Lower lobe of right lung (tissue), 2 donors: ENCODE results near the gene MGRN1. TPM values are rescaled to one million over a fixed set of nuclear protein-coding genes. Genes with fewer than 3 reads are reported as not detected.

ENCODE experiments used
- ATAC-seq, 2 donors: fragments of 200-7000 bp; cut with Tn5 transposase; one replicate each; pipeline ENCODE4 v1.9.1; 2020 to 2022; ENCODE audit warnings: mild to moderate bottlenecking in 2 of 2, moderate library complexity in 2 of 2
- DNase-seq: peaks from one replicate; pipeline ENCODE4 v3.0.0-alpha.2; 2020
- H3K27ac ChIP-seq: fragments of 200-600 bp; one replicate; pipeline ENCODE4 v1.8.0; 2022
- H3K27me3 ChIP-seq: fragments of 200-600 bp; one replicate; pipeline ENCODE4 v1.8.0; 2022; ENCODE audit warnings: low read depth
- H3K36me3 ChIP-seq: fragments of 200-600 bp; one replicate; pipeline ENCODE4 v1.8.0; 2022; ENCODE audit warnings: mild to moderate bottlenecking
- H3K4me1 ChIP-seq: fragments of 200-600 bp; one replicate; pipeline ENCODE4 v1.8.0; 2022
- H3K4me3 ChIP-seq: fragments of 200-600 bp; one replicate; pipeline ENCODE4 v1.8.0; 2022; ENCODE audit warnings: mild to moderate bottlenecking
- H3K9me3 ChIP-seq: fragments of 200-600 bp; one replicate; pipeline ENCODE4 v1.8.0; 2022
- intact Hi-C: fragments of 100-400 bp; cut with DNase I; formaldehyde crosslinking; loops from one replicate; pipeline ENCODE4 v1.11.0; 2022
- total RNA-seq: library from RNA; stranded (reverse); fragmentation: NEBNext Ultra II Directional; extraction: Animal tissue kit (Norgen Biotek cat#: 25700); gene quantifications from one replicate; pipeline ENCODE4 v1.2.1, GENCODE V29; 2021
- TF ChIP-seq, protein P1 (sequence below): fragments of 200-600 bp; IDR thresholded peaks from one replicate; pipeline ENCODE4 v1.8.0; 2022; ENCODE audit warnings: antibody characterized with exemption, mild to moderate bottlenecking
- donor health status: DM: no; HTN: yes; CAD: no; lungs with severe emphysema.

The MGRN1 gene
- total RNA-seq, 1 donor from 2014 or later, result 75.7 TPM

DNA sequence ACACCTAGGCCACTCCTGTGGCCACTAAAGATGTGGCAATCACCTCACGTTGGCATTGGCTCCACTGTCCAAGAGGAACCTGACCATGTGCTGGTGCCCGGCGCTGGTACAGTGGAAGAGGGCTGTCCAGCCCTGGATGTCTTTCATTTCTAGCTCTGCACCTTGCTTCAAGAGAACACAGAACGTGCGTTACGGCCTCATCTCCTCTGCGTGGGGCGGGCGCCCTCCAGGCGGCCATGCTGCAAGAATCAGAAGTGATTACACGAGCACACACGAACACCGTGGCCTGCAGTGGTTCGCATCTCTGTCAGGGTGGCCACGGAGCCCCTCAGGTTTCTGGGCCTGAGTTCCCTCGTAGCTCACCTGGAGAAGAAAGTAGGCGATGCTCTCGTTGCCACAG, 102.0 kb downstream of the MGRN1 start:
- Histone ChIP-seq H3K27ac (no peak overlapping the region), H3K4me1 (no peaks in the 10 kb centered on the region), H3K36me3 (peaks cover 80% of the 10 kb centered on the region), H3K9me3 (no peaks in the 10 kb centered on the region), H3K4me3 (no peak overlapping the region), H3K27me3 (no peaks in the 10 kb centered on the region)
- no peak for DNase-seq
- ATAC-seq, result no peak
- intact Hi-C loops, result no loop called here
- TF ChIP-seq, protein P1, sequence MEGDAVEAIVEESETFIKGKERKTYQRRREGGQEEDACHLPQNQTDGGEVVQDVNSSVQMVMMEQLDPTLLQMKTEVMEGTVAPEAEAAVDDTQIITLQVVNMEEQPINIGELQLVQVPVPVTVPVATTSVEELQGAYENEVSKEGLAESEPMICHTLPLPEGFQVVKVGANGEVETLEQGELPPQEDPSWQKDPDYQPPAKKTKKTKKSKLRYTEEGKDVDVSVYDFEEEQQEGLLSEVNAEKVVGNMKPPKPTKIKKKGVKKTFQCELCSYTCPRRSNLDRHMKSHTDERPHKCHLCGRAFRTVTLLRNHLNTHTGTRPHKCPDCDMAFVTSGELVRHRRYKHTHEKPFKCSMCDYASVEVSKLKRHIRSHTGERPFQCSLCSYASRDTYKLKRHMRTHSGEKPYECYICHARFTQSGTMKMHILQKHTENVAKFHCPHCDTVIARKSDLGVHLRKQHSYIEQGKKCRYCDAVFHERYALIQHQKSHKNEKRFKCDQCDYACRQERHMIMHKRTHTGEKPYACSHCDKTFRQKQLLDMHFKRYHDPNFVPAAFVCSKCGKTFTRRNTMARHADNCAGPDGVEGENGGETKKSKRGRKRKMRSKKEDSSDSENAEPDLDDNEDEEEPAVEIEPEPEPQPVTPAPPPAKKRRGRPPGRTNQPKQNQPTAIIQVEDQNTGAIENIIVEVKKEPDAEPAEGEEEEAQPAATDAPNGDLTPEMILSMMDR, result no peak

DNA sequence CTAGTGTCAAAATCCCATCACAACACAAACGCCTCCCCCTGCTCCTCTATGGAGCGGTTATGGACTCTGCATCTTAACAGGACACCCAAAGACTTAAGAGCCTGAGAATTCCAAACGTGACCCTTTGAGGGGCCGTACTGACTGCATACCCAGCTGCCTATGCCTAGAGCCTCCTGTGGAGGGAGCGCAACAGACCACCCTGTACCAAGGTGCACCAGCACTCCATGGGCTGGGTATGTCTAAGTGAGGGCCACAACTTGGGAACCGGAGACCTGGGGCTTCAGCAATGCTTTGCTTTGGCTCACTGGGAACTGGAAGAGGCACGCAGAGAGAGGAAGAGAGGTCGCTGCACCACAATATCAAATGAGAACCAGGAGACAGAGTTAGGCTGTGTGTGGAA, 104.0 kb downstream of the MGRN1 start:
- no peak for ATAC-seq
- H3K27me3 ChIP-seq, result no peaks in the 10 kb centered on the region
- peaks cover 61% of the 10 kb centered on the region for H3K36me3 ChIP-seq
- no peak overlapping the region for H3K4me3 ChIP-seq
- no peaks in the 10 kb centered on the region for H3K9me3 ChIP-seq
- peaks cover 10% of the 10 kb centered on the region for H3K4me1 ChIP-seq
- TF ChIP-seq, protein P1, result no peak
- no peak overlapping the region for H3K27ac ChIP-seq
- intact Hi-C loops, result no loop called here
- DNase-seq, result no peak

DNA sequence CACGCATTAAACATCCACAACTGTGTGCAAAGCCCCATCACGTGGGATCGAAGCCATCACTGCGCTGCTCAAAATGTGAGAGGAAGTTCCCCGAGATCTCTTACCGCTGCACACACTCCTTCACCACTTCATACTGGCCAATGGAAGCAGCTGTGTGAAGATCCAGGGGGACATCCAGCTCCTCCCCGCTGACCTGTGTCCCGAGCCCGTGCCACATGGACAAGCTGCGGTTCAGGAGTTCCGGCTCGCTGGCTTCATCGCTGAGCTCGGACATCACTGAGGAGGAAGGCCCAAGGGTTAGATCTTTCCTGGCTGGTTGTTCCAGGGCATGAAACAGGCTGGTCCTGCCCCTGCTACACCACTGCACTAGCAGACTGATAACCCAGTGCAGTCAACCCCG, 105.2 kb downstream of the MGRN1 start:
- H3K27ac ChIP-seq, result no peak overlapping the region
- TF ChIP-seq, protein P1, result no peak
- H3K9me3 ChIP-seq, result no peaks in the 10 kb centered on the region
- peaks cover 11% of the 10 kb centered on the region for H3K4me1 ChIP-seq
- H3K36me3 ChIP-seq, result peaks cover 51% of the 10 kb centered on the region
- ATAC-seq, result no peak
- no peaks in the 10 kb centered on the region for H3K27me3 ChIP-seq
- H3K4me3 ChIP-seq, result no peak overlapping the region
- intact Hi-C loops, result no loop called here
- no peak for DNase-seq

DNA sequence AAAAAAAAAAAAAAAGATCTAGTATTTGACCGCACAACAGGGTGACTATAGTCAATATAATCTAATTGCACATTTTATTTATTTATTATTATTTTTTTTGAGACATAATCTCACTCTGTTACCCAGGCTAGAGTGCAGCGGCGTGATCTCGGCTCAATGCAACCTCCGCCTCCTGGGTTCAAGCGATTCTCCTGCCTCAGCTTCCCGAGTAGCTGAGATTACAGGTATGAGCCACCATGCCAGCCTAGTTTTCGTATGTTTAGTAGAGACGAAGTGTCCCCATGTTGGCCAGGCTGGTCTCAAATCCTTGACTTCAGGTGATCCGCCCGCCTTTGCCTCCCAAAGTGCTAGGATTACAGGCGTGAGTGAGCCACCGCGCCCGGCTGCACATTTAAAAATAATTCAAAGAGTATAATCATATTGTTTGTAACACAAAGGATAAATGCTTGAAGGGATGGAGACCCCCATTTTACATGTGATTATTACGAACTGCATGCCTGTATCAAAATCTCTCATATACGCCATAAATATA, 108.7 kb downstream of the MGRN1 start:
- intact Hi-C loops, result no loop called here
- peak overlapping the region; percentile 98 for H3K4me3 ChIP-seq
- ATAC-seq (no peak), DNase-seq (no peak)
- no peaks in the 10 kb centered on the region for H3K9me3 ChIP-seq
- peaks cover 18% of the 10 kb centered on the region for H3K4me1 ChIP-seq
- H3K36me3 ChIP-seq, result peaks cover 19% of the 10 kb centered on the region
- TF ChIP-seq, protein P1, result no peak
- peak overlapping the region; percentile 85 for H3K27ac ChIP-seq
- no peaks in the 10 kb centered on the region for H3K27me3 ChIP-seq

DNA sequence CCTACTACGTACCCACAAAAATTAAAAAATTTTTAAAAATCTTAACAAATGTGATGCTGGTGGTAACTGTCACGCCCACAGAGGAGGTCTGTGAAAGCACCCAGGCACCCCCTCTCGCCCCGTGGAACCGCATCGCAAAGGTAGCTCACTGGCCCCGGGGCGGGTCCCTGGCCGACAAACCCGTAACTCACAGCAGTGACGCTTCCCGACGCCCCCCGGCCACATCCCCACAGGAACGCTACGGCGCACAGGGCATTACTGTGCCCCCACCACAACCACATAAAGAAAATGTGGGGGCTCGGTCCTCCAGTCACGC, 109.1 kb downstream of the MGRN1 start:
- peak overlapping the region; percentile 85 for H3K27ac ChIP-seq
- no peak for DNase-seq
- intact Hi-C loops, result no loop called here
- H3K9me3 ChIP-seq, result no peaks in the 10 kb centered on the region
- peak overlapping the region; percentile 98 for H3K4me3 ChIP-seq
- H3K27me3 ChIP-seq, result no peaks in the 10 kb centered on the region
- H3K4me1 ChIP-seq, result peaks cover 18% of the 10 kb centered on the region
- ATAC-seq, result peak in 1 of 2 donors; percentile 8
- TF ChIP-seq, protein P1, result no peak
- H3K36me3 ChIP-seq, result peaks cover 15% of the 10 kb centered on the region
